WTC11 (cell line): ENCODE results near the gene NPFFR2. TPM values are rescaled to one million over a fixed set of nuclear protein-coding genes. Genes with fewer than 3 reads are reported as not detected.

ENCODE experiments used
- ATAC-seq: fragments of 200-7000 bp; cut with Tn5 transposase; 2 replicates; pipeline ENCODE4 v1.10.0; 2021; ENCODE audit warnings: mild to moderate bottlenecking, moderate library complexity
- CTCF ChIA-PET: fragments of 300-600 bp; sonication (Branson Sonifier 250); formaldehyde crosslinking; loops from one replicate; lab custom pipeline; 2021; ENCODE audit warnings: antibody characterized with exemption; lab: Charles Lee
- POLR2A ChIA-PET: fragments of 350-600 bp; sonication (Branson Sonifier 250); formaldehyde crosslinking; loops from one replicate; lab custom pipeline; 2021; ENCODE audit warnings: antibody characterized with exemption; lab: Charles Lee
- DNase-seq: peaks from one replicate; pipeline ENCODE4 v3.0.0; 2021; ENCODE audit warnings: low spot score
- H3K27ac Mint-ChIP-seq: 2 replicates; pipeline ENCODE4 v1.8.0; 2021; ENCODE audit warnings: mixed read lengths
- H3K27me3 Mint-ChIP-seq: 2 replicates; pipeline ENCODE4 v1.8.0; 2021; ENCODE audit warnings: low read depth, mild to moderate bottlenecking, moderate library complexity, mixed read lengths
- H3K36me3 Mint-ChIP-seq: 2 replicates; pipeline ENCODE4 v1.8.0; 2021; ENCODE audit warnings: mixed read lengths
- H3K4me1 Mint-ChIP-seq: 2 replicates; pipeline ENCODE4 v1.8.0; 2022; ENCODE audit warnings: mixed read lengths
- H3K4me3 Mint-ChIP-seq: 2 replicates; pipeline ENCODE4 v1.8.0; 2021; ENCODE audit warnings: mild to moderate bottlenecking, moderate library complexity, mixed read lengths
- H3K9me3 Mint-ChIP-seq: 2 replicates; pipeline ENCODE4 v1.8.0; 2021; ENCODE audit warnings: mixed read lengths
- FOXK1 ChIP-seq: sonication (generic); formaldehyde crosslinking; IDR thresholded peaks from 2 replicates; pipeline ENCODE4 v1.8.0; 2022; ENCODE audit warnings: mild to moderate bottlenecking, moderate library complexity, missing genetic modification reagents
- FOXP1 ChIP-seq: sonication (generic); formaldehyde crosslinking; IDR thresholded peaks from 2 replicates; pipeline ENCODE4 v1.8.0; 2022; ENCODE audit warnings: missing genetic modification reagents, mild to moderate bottlenecking, moderate library complexity, borderline replicate concordance
- FOXP4 ChIP-seq: sonication (generic); formaldehyde crosslinking; IDR thresholded peaks from 2 replicates; pipeline ENCODE4 v1.8.0; 2022; ENCODE audit warnings: mild to moderate bottlenecking, missing genetic modification reagents
- IRF2 ChIP-seq: sonication (generic); formaldehyde crosslinking; IDR thresholded peaks from 2 replicates; pipeline ENCODE4 v1.8.0; 2022; ENCODE audit warnings: low read depth, missing genetic modification reagents, borderline replicate concordance
- JAZF1 ChIP-seq: fragments of 250-450 bp; sonication (Bioruptor Pico); IDR thresholded peaks from 2 replicates; pipeline ENCODE4 v1.9.0; 2021; ENCODE audit warnings: moderate library complexity, mild to moderate bottlenecking, inconsistent platforms
- NFATC4 ChIP-seq: fragments of 250-450 bp; sonication (Bioruptor Pico); IDR thresholded peaks from 2 replicates; pipeline ENCODE4 v1.9.0; 2021; ENCODE audit warnings: mild to moderate bottlenecking
- NR2C2 ChIP-seq: sonication (generic); formaldehyde crosslinking; IDR thresholded peaks from 2 replicates; pipeline ENCODE4 v1.8.0; 2022; ENCODE audit warnings: mild to moderate bottlenecking, missing genetic modification reagents
- RORB ChIP-seq: fragments of 250-450 bp; sonication (Bioruptor Pico); IDR thresholded peaks from 2 replicates; pipeline ENCODE4 v1.9.0; 2021; ENCODE audit warnings: mild to moderate bottlenecking
- SOX15 ChIP-seq: fragments of 250-450 bp; sonication (Bioruptor Pico); IDR thresholded peaks from 2 replicates; pipeline ENCODE4 v1.9.0; 2021; ENCODE audit warnings: mild to moderate bottlenecking
- ZBTB21 ChIP-seq: sonication (generic); formaldehyde crosslinking; IDR thresholded peaks from 2 replicates; pipeline ENCODE4 v1.8.1; 2023; ENCODE audit warnings: mild to moderate bottlenecking, missing genetic modification reagents, borderline replicate concordance
- ZNF138 ChIP-seq: sonication (generic); formaldehyde crosslinking; conservative IDR thresholded peaks from 2 replicates; pipeline ENCODE4 v1.8.1; 2022; ENCODE audit warnings: mild to moderate bottlenecking, moderate library complexity, missing genetic modification reagents
- ZNF416 ChIP-seq: fragments of 250-450 bp; sonication (Bioruptor Pico); IDR thresholded peaks from 2 replicates; pipeline ENCODE4 v1.9.0; 2021; ENCODE audit warnings: mild to moderate bottlenecking, inconsistent platforms
- ZNF425 ChIP-seq: fragments of 250-450 bp; sonication (Bioruptor Pico); conservative IDR thresholded peaks from 2 replicates; pipeline ENCODE4 v1.9.0; 2021; ENCODE audit warnings: mild to moderate bottlenecking
- ZNF532 ChIP-seq: fragments of 250-450 bp; sonication (Bioruptor Pico); IDR thresholded peaks from 2 replicates; pipeline ENCODE4 v1.9.0; 2021; ENCODE audit warnings: mild to moderate bottlenecking, borderline replicate concordance
- total RNA-seq: library from RNA; stranded (reverse); gene quantifications from 3 replicates; pipeline ENCODE4 v1.2.3, GENCODE V29; 2021
- TF ChIP-seq, protein P1 (sequence below): sonication (generic); formaldehyde crosslinking; IDR thresholded peaks from 2 replicates; pipeline ENCODE4 v1.8.0; 2023; ENCODE audit warnings: mild to moderate bottlenecking, missing genetic modification reagents
- TF ChIP-seq, protein P2 (sequence below): sonication (generic); formaldehyde crosslinking; IDR thresholded peaks from 2 replicates; pipeline ENCODE4 v1.8.1; 2022; ENCODE audit warnings: low read depth, mild to moderate bottlenecking, moderate library complexity, missing genetic modification reagents, borderline replicate concordance
- TF ChIP-seq, protein P3 (sequence below): fragments of 200-600 bp; IDR thresholded peaks from 2 replicates; pipeline ENCODE4 v1.8.0; 2022; ENCODE audit warnings: antibody characterized with exemption
- TF ChIP-seq, protein P4 (sequence below): sonication (generic); formaldehyde crosslinking; conservative IDR thresholded peaks from 2 replicates; pipeline ENCODE4 v1.8.1; 2022; ENCODE audit warnings: mild to moderate bottlenecking, missing genetic modification reagents
- TF ChIP-seq, protein P5 (sequence below): fragments of 250-450 bp; sonication (Bioruptor Pico); IDR thresholded peaks from 2 replicates; pipeline ENCODE4 v1.8.0; 2021; ENCODE audit warnings: mild to moderate bottlenecking

NPFFR2 gene
- total RNA-seq, 1 experiment from 2014 or later: 3.0 TPM

DNA sequence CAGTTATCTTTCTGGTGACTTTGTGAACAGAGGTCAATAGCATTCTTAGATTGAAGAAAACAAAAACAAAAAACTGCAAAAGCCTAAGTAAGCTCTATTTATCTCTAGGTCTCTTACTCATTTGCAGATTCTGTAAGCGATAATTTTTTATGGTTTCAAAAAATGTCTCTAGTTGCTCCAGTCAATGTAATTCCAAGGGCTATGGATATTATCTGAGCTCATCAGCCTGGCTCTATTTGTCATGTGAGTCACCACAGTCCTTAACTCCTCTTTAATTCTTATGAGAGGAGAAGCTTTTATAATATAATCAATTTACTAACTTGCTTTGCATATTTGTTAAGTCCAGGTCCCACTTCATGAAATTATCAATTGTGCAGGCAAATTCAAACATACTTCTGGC is 79.1 kb downstream of the NPFFR2 start:
- Mint-ChIP-seq H3K9me3 (no peaks in the 10 kb centered on the region), H3K4me3 (no peak overlapping the region), H3K27ac (no peak overlapping the region), H3K36me3 (no peaks in the 10 kb centered on the region), H3K4me1 (no peaks in the 10 kb centered on the region), H3K27me3 (no peaks in the 10 kb centered on the region)
- CTCF ChIA-PET: no interaction called here
- DNase-seq: no peak
- no peak for ATAC-seq
- TF ChIP-seq NFATC4 (CRISPR knock-in tag) (no peak), ZNF138 (CRISPR knock-in tag) (no peak), FOXK1 (CRISPR knock-in tag) (no peak)
- POLR2A ChIA-PET: no interaction called here

DNA sequence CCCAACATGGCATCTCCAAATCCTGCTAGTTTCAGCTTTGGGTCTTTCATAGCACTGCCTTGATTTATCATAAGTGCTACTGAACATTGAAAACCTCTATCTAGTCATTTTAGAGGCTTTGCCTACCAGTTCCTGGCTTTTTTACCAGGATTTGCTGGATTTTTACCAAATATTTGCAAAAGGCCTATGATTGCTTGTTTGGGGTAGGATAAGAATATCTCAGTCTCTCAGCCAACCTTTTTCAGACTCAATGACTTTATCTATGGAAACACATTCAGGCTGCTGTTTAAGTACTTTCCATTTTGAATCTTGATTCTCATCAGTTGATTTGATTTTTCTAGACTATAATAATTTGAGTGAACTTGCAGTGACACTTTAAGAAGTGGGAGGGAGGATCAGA is 80.1 kb downstream of the NPFFR2 start:
- Mint-ChIP-seq H3K4me3 (no peak overlapping the region), H3K9me3 (no peaks in the 10 kb centered on the region), H3K4me1 (no peaks in the 10 kb centered on the region), H3K27me3 (no peaks in the 10 kb centered on the region), H3K36me3 (no peaks in the 10 kb centered on the region), H3K27ac (no peak overlapping the region)
- POLR2A ChIA-PET: no interaction called here
- DNase-seq (no peak), ATAC-seq (no peak)
- TF ChIP-seq, protein P1, sequence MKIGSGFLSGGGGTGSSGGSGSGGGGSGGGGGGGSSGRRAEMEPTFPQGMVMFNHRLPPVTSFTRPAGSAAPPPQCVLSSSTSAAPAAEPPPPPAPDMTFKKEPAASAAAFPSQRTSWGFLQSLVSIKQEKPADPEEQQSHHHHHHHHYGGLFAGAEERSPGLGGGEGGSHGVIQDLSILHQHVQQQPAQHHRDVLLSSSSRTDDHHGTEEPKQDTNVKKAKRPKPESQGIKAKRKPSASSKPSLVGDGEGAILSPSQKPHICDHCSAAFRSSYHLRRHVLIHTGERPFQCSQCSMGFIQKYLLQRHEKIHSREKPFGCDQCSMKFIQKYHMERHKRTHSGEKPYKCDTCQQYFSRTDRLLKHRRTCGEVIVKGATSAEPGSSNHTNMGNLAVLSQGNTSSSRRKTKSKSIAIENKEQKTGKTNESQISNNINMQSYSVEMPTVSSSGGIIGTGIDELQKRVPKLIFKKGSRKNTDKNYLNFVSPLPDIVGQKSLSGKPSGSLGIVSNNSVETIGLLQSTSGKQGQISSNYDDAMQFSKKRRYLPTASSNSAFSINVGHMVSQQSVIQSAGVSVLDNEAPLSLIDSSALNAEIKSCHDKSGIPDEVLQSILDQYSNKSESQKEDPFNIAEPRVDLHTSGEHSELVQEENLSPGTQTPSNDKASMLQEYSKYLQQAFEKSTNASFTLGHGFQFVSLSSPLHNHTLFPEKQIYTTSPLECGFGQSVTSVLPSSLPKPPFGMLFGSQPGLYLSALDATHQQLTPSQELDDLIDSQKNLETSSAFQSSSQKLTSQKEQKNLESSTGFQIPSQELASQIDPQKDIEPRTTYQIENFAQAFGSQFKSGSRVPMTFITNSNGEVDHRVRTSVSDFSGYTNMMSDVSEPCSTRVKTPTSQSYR (CRISPR knock-in tag): no peak
- TF ChIP-seq ZNF416 (CRISPR knock-in tag) (no peak), FOXP4 (CRISPR knock-in tag) (no peak), ZBTB21 (CRISPR knock-in tag) (no peak), RORB (no peak), ZNF532 (no peak), FOXK1 (CRISPR knock-in tag) (no peak), NR2C2 (CRISPR knock-in tag) (no peak), ZNF425 (CRISPR knock-in tag) (no peak), SOX15 (CRISPR knock-in tag) (no peak), FOXP1 (CRISPR knock-in tag) (no peak), IRF2 (CRISPR knock-in tag) (no peak), JAZF1 (CRISPR knock-in tag) (no peak)
- TF ChIP-seq, protein P2, sequence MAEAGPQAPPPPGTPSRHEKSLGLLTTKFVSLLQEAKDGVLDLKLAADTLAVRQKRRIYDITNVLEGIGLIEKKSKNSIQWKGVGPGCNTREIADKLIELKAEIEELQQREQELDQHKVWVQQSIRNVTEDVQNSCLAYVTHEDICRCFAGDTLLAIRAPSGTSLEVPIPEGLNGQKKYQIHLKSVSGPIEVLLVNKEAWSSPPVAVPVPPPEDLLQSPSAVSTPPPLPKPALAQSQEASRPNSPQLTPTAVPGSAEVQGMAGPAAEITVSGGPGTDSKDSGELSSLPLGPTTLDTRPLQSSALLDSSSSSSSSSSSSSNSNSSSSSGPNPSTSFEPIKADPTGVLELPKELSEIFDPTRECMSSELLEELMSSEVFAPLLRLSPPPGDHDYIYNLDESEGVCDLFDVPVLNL (CRISPR knock-in tag): no peak
- TF ChIP-seq, protein P3, sequence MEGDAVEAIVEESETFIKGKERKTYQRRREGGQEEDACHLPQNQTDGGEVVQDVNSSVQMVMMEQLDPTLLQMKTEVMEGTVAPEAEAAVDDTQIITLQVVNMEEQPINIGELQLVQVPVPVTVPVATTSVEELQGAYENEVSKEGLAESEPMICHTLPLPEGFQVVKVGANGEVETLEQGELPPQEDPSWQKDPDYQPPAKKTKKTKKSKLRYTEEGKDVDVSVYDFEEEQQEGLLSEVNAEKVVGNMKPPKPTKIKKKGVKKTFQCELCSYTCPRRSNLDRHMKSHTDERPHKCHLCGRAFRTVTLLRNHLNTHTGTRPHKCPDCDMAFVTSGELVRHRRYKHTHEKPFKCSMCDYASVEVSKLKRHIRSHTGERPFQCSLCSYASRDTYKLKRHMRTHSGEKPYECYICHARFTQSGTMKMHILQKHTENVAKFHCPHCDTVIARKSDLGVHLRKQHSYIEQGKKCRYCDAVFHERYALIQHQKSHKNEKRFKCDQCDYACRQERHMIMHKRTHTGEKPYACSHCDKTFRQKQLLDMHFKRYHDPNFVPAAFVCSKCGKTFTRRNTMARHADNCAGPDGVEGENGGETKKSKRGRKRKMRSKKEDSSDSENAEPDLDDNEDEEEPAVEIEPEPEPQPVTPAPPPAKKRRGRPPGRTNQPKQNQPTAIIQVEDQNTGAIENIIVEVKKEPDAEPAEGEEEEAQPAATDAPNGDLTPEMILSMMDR: no peak
- TF ChIP-seq, protein P4, sequence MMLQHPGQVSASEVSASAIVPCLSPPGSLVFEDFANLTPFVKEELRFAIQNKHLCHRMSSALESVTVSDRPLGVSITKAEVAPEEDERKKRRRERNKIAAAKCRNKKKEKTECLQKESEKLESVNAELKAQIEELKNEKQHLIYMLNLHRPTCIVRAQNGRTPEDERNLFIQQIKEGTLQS (CRISPR knock-in tag): no peak
- TF ChIP-seq, protein P5, sequence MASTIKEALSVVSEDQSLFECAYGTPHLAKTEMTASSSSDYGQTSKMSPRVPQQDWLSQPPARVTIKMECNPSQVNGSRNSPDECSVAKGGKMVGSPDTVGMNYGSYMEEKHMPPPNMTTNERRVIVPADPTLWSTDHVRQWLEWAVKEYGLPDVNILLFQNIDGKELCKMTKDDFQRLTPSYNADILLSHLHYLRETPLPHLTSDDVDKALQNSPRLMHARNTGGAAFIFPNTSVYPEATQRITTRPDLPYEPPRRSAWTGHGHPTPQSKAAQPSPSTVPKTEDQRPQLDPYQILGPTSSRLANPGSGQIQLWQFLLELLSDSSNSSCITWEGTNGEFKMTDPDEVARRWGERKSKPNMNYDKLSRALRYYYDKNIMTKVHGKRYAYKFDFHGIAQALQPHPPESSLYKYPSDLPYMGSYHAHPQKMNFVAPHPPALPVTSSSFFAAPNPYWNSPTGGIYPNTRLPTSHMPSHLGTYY (CRISPR knock-in tag): no peak
- CTCF ChIA-PET: no interaction called here
